GM21619 (cell line): ENCODE measurements around the gene ANKFY1.
"Not testable (repeated sequence)": the region's sequence is repeated elsewhere in the genome, so short reads cannot be mapped to it uniquely, and the experiment has no call there.

Experiments
- ATAC-seq: cut with Tn5 transposase; IDR thresholded peaks from one replicate; pipeline ENCODE4 v1.9.1; 2021; ENCODE audit not compliant: unreplicated experiment

The ANKFY1 gene

DNA sequence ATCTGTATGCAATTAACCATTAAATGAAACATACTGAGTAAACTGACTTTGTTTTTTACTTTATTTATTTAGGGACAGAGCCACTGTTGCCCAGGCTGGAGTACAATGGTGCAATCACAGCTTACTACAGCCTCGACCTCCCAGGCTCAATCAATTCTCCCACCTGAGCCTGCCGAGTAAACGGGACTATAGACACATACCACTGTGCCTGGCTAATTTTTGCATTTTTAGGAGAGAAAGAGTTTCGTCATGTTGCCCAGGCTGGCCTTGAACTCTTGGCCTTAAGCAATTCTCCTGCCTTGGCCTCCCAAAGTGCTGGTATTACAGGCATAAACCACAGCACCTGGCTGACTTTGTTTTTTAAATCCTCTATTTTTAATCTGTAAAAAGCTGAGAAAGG, 42.6 kb downstream of the ANKFY1 start:
- no peak for ATAC-seq

DNA sequence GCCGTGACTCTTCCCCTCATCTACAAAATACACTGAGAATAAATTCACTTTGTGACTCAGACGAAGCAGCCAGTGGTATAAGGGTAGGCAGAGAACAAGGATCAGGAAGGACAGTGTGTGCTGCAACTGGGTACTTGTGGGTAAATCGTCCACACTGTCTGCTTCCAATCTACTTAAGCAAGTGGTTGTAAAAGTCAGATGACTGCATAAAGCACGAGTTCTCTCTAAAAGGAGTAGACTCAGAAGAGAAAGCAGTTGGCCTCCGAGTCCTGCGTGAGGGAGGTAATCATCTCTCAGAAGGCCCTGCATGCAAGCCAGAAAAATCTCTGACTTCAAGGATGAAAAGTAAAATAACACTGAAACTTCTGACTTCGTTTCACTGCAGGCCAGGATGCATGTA, 43.1 kb downstream of the ANKFY1 start:
- ATAC-seq, result no peak

DNA sequence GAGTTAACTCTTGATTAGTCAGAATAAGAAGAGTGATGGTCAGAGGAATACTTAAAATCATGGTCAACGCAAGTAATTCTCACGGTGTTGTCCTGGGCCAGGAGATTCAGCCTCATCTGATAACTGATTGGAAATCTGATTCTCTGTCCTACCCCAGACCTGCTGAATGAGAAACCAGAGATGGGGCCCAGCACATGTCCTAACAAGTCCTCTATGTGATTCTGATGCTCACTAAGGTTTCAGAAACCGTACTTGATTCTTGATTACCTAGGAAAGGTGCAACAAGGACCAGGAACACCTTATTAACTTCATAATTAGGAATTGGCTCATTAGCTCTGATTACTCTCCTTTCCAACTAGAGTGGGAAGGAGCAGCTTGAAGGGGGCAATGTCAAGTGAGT, 44.5 kb downstream of the ANKFY1 start:
- ATAC-seq, result no peak

DNA sequence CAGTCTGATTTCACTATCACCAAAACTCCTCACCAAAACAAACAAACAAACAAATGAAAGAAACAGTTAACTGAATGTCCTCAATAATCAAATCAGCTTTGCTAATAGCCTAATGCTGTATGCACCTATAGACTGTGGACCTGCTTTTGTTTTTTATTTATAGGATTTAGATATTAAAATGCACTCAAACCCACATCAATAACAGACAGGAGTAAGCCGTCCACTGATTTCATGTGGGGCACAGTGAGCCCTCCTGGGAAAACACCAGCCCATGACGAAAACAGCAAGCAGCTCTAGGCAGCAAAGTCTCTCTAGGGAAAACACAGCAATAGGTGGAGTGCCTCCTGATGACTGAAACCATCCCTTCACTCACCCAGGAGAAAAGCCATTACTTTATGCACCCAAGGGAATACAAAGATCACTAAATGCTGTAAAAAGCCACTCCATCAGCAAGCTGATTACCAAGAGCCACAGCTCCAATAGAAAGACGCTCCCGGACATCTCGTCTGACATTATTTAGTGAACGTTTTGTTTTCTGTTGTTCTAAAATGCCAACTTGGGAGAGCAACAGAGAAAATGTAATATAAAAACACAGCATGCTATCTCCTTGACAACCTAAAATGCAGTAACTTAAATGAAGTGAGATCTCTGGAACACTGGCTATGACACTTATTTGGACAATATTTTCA, 47.8 kb downstream of the ANKFY1 start:
- no peak for ATAC-seq

DNA sequence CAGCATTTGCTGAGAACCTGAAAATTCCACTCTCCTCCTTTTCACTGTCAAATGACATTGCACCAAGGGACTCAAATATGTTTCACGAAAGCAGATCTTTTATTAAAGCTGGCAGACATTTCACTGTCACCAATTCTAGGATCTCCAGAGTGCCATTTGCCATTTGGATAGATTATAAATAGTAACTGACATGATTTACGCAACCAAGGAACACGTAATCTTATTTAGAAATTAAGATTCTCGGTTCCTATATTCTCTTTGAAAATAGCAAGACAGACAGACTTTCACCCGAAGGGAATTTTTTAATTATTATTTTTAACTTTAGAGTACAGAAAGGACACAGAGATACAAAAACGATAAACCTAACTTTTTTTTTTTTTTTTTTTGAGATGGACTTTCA, 49.6 kb downstream of the ANKFY1 start:
- no peak for ATAC-seq

DNA sequence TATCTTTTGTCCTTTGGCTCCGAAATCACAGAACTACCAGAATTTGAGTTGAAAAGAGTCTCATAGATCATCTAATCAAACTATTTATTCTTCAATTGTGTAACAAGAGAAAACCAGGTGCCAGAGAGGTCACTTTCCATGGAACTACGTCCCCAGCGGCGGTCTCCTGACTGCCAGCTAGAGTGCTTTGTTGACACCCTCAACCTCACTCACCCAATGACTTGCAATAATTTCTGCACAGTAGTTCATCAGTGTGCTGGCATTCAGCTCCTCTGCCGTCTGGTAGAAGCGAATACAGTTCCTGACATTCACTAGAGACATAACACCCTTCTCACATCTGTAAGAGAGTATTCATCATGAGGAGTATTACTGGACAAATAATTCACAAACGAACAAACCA, 54.2 kb downstream of the ANKFY1 start:
- no peak for ATAC-seq

DNA sequence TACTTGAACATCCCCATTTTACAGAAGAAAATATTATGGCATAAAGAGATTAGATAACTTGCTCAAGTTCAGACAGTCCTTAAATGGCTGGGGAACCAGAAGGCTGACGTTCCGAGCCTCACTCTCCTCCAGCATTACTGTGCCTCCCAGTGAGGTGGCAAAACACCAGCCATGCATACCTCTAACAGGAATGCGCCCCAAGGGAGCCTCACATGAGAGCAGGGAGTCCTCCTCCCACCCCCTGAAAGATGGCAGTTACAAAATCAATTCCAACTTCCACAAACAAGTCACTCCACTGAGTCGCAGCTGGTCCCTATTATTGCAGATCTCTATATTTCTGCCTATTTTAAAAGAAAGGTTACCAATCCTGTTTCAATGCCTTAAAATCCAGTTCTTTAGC, 55.5 kb downstream of the ANKFY1 start:
- no peak for ATAC-seq

DNA sequence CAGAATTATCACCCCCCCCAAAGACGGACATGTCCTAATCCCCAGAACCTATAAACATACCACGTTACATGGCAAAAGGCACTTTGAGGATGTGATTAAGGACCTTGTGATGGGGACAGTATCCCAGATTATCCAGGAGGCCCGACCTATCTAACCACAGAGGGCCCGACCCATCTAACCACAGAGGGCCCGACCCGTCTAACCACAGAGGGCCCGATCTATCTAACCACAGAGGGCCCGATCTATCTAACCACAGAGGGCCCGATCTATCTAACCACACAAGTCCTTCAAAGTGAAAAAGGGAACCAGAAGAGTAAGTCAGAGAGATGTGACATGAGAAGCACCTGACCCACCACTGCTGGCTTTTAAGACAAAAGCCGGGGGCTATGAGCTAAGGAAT, 56.8 kb downstream of the ANKFY1 start:
- no peak for ATAC-seq

DNA sequence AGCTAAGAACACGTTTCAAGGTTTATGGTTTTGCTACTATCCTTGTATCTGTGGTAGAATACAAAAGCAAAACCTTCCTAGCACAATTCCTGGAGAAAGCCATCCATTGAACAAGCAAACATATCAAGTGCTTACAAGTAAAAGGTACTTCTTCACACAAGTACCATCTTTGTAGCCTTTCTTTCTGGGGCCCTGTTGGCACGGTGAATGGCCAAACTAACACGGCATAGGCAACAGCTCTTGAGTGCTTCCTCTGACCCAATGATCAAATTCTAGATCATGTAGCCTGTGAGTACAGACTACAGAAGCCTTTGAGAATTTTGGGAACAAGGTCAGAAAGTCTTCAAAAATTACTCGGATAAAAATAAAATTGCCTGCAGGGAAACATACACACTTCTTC, 57.9 kb downstream of the ANKFY1 start:
- ATAC-seq, result no peak

DNA sequence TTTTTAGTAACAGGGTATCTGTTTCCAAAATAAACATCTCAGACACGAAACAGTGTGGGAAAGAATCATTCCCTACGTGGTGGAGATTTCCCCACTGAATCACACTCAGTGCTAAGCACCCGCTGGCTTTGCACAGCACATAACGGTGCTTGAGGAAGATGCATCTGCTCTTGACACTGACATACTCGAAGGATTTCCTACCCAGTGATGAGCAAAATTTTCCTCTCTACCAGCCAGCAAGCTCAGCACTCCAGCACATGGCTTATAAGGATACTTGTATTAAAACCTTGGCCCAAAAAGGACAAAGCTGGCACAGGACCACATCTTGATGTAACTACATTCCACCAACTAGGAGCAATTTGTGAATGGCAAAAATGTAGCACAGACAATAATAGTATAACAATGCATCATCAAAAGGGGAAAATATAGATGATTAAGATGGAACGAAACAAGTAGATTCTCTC, 59.0 kb downstream of the ANKFY1 start:
- ATAC-seq, result no peak

DNA sequence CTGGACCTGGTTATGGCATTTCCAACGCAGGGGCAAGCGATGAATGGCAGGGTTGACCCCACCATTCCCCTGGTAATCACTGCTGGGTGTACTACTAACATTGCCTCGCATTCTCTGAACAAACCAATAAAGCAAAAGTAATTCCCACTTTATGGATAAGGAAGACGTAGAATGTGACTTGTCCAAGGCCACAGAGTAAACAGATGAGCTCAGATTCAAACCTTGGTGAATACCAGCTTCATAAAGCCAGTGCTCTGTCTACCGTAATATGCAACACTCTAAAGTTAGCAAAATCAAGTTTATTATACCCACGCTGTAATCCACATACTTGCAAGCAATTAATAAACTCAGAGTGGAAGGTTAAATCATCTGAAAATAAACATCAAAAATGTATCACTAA, 59.6 kb downstream of the ANKFY1 start:
- no peak for ATAC-seq

DNA sequence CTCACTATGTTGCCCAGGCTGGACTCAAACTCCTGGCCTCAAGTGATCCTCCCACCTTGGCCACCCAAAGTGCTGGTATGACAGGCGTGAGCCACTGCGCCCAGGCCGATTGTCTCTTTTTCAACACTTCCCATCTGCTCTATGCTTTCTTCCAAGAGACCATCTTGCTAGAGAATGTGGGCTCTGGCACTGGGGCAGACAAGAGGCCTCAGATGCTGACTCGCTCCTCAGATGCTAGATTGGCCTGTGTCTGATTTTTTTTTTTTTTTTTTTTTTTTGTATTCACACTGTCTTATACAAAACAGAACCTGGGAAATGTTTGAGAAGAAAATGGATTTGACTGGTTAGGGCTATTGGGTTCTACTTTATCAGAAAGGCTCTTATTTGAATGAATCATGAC, 62.6 kb downstream of the ANKFY1 start:
- ATAC-seq, result no peak

DNA sequence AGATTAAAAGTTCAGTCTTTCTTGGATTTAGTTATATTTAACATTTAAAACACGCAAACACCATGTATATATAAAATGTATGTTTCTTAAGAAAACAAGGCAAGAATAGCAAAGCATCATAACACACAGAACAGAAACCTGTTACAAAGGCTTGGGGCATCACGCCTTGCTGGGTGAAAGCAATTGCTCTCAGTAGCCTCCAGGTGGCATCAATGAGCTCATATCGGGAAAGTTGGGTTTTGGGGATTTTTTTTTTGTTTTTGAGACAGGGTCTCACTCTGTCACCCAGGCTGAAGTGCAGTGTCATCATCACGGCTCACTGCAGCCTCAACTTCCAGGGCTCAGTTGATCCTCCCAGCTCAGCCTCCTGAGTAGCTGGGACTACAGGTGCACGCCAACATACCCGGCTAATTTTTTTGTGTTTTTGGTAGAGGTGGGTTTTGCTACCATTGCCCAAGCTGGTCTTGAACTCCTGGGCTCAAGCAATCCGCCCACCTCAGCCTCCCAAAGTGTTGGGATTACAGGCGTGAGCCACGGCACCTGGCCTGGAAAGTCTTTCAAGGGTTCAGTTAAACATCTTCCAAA, 63.9 kb downstream of the ANKFY1 start:
- ATAC-seq, result no peak

DNA sequence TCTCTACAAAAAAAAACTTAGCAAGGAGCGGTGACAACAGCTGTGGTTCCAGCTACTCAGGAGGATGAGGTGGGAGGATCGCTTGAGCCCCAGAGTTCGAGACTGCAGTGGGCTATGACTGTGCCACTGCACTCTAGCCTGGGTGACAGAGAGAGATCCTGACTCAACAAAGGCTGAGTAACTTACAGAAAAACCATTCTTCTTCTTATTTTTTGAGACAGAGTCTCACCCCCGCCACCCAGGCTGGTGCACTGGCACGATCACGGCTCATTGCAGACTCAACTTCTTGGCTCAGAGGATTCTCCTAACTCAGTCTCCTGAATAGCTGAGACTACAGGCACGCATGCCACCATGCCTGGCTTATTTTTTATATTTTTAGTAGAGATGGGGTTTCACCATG, 64.8 kb downstream of the ANKFY1 start:
- no peak for ATAC-seq

DNA sequence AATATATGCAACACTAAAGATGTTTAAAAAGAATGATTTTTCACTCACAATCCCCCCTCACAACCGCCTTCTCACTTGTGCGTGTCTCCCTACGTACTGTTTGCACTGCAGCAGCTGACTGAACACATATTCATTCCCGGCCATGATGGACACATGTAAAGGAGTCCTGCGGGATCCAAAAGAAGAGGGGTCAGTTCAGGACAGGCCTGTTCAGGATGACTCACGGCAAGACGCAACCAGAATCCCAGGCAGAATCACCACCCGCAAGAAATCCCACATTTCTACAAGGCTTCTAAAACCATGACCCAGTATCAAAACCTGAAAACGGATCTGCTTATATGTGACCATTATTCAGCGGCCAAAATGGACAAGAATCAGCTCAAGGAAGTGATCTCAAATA, 68.5 kb downstream of the ANKFY1 start:
- no peak for ATAC-seq

DNA sequence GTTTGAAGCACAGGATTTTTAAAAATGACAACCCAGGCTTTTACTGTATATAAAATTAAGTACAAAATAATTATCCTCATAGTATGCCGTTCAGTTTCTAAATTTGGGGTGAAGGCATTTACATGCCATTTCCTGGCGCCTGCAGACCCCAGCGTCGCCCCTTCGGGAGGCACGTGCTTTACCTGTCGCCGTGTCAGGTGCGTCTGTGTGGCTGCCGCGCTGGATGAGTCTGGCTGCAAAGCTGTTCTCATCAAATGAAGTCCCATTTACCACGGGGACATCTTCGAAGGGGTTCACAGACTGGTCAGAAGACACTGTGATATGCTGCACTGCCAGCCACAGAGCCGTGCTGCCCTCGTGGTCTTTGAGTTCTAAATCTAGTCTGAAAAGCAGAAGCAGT, 69.0 kb downstream of the ANKFY1 start:
- ATAC-seq, result no peak

DNA sequence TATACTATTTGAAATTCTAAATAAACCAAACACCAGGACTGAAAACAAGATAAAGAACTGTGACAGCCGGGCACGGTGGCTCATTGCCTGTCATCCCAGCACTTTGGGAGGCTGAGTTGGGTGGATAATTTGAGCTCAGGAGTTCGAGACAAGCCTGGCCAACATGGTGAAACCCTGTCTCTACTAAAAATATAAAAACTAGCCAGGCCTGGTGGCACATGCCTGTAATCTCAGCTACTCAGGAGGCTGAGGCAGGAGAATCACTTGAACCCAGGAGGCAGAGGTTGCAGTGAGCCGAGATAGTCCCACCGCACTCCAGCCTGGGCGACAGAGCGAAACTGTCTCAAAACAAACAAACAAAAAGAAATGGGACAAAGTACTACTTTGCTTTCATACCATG, 73.0 kb downstream of the ANKFY1 start:
- ATAC-seq, result not testable (repeated sequence)

DNA sequence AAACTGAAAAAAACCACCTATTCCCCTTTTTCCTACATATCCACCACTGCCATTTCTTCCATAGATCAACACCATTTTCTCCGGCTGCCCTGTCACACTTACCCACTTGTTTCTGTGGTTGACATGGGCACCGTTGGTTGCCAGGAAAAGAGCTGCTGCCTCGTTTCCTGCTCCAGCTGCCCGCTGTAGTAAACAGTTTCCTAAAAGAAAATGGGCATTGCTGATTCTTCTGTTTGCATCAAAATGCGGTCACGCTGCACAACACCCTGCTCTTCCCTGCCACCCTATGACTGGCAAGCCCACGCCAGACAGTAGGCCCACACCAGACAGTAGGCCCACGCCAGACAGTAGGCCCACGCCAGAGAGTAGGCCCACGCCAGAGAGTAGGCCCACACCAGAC, 74.5 kb downstream of the ANKFY1 start:
- no peak for ATAC-seq

DNA sequence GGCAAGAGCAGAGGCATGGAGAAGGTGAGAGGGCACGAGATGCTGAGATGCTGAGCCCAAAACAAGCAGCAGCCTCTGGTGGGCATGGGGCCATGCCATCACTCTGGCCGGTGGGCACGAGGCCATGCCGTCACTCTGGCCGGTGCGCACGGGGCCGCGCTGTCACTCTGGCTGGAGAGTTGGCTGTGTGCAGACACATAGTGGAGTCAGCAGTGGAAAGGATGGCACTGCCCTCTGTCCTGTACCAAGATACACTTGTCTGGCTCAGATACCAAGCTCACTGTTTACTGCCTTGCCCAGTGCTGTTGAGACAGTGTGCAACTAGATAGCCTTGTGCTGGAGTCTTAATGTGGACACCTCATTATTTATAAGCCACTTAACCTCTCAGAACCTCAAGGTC, 75.7 kb downstream of the ANKFY1 start:
- no peak for ATAC-seq

DNA sequence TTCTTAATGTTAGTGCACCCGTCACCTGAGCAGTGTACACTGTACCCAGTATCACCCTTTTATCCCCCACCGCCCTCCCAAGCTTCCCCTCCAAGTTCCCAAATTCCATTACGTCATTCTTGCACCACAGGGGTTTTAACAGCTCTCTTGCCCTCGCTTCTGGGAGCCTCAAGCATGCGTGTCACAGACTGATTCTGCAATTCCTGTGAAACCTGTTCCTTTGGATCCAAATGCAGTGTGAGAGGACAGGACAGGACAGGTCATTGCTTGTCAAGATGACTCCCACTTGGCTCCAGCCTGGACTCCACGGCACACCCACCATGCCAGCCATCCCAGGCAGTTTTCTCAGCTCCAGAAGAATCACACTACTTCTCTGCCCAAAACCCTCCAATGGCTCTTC, 76.7 kb downstream of the ANKFY1 start:
- no peak for ATAC-seq

DNA sequence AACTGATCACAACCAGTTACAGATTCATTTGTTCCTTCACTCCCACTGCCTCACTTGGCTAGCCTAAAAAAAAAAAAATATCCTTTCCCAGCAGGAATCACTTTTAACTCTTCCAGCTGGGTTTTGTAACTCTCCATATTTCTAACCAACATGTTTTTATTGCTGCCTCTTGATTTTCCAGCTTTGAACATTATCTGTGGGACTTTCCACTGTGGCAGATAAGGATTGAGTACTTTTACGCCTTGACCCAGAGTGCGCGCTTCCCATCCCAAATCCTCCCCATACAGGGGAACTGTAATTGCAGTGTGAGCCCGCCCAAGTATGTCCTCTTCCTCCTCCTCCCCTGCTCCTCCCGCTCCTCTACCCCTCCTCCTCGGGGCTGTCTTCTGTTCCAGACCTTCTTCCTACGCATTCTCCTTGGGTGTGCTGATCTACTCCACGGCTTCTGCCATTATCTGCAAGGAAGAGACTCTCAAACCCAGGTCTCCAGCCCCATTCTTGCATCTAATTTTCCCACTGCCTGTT, 77.4 kb downstream of the ANKFY1 start:
- no peak for ATAC-seq

DNA sequence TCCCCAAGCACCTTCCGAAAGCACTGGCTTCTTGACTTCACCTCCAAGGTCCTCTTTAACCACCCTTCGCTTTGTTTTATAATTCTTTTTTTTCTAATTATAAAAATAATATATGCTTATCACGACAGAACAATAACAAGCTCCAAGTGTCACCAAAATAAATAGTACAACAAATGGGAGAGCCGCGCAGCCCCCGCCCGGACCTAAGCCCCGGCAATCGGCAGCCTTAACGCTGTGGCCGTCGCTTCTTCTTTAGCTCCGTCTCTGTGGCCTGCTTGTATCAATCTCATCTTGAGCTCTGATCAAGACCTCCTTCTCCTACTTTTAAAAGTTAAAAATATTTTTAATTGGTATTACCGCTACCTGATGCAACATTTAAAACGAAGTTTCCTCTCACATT, 78.1 kb downstream of the ANKFY1 start:
- ATAC-seq, result no peak

DNA sequence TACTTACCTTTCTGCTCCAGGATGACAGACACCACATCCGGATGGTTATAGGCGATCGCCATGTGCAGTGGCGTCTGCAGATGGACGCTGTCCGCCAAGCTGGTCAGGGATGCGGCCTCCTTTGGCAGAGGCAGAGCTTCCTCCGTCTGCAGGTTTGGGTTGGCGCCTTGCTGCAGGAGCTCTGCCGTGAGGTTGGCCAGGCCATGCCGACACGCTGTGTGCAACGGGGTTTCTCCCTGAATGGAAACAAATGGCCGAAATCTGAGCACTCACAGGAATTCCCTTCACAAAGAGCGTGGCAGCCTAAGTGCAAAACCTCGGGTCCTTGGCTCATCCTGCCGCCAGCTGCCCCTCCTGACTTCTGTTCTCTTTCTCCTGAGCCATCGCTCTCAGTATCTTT, 79.0 kb downstream of the ANKFY1 start:
- no peak for ATAC-seq
